Measurements from ENCODE around the gene SLC25A28. TPM values are rescaled to one million over a fixed set of nuclear protein-coding genes. Genes with fewer than 3 reads are reported as not detected.
A peak's percentile ranks its signal among the peaks of the same experiment; 100 is the strongest.
"Not testable (repeated sequence)": the region's sequence is repeated elsewhere in the genome, so short reads cannot be mapped to it uniquely, and the experiment has no call there.

Gene SLC25A28
- polyA plus RNA-seq, 1 donor, result 37.9 TPM

GRCh38 chr10:99625124-99625523, 4.9 kb upstream of the SLC25A28 start:
- DNase-seq, result not testable (repeated sequence)

GRCh38 chr10:99623919-99624318, 3.7 kb upstream of the SLC25A28 start:
- DNase-seq, result no peak

- no peak for DNase-seq
Observed at GRCh38 chr10:99621454-99622251, 1.4 kb upstream of the SLC25A28 start.

- peak; percentile 93 for DNase-seq
Observed at GRCh38 chr10:99620711-99621453, 643 bp upstream of the SLC25A28 start.

- DNase-seq, result peak; percentile 8
Observed at GRCh38 chr10:99619090-99619800, 994 bp downstream of the SLC25A28 start.

GRCh38 chr10:99617696-99618095, 2.5 kb downstream of the SLC25A28 start:
- no peak for DNase-seq

GRCh38 chr10:99615426-99615825, 4.8 kb downstream of the SLC25A28 start:
- no peak for DNase-seq

- DNase-seq, result peak; percentile 39
Observed at GRCh38 chr10:99612167-99612831, 7.9 kb downstream of the SLC25A28 start.

GRCh38 chr10:99611326-99611725, 8.9 kb downstream of the SLC25A28 start:
- no peak for DNase-seq

GRCh38 chr10:99610221-99610620, 10.0 kb downstream of the SLC25A28 start:
- no peak for DNase-seq

GRCh38 chr10:99609186-99609585, 11.1 kb downstream of the SLC25A28 start:
- no peak for DNase-seq

- DNase-seq, result no peak
Observed at GRCh38 chr10:99605351-99605750, 14.9 kb downstream of the SLC25A28 start.

GRCh38 chr10:99604862-99605261, 15.4 kb downstream of the SLC25A28 start:
- DNase-seq, result no peak

- DNase-seq, result no peak
Observed at GRCh38 chr10:99598781-99599509, 21.3 kb downstream of the SLC25A28 start.

- no peak for DNase-seq
Observed at GRCh38 chr10:99598011-99598410, 22.2 kb downstream of the SLC25A28 start.

- DNase-seq, result not testable (repeated sequence)
Observed at GRCh38 chr10:99596708-99597107, 23.5 kb downstream of the SLC25A28 start.

GRCh38 chr10:99595770-99596465, 24.3 kb downstream of the SLC25A28 start:
- no peak for DNase-seq

- no peak for DNase-seq
Observed at GRCh38 chr10:99595236-99595635, 25.0 kb downstream of the SLC25A28 start.

GRCh38 chr10:99593312-99593711, 26.9 kb downstream of the SLC25A28 start:
- DNase-seq, result no peak

- DNase-seq, result no peak
Observed at GRCh38 chr10:99590799-99591198, 29.4 kb downstream of the SLC25A28 start.

GRCh38 chr10:99583687-99584086, 36.6 kb downstream of the SLC25A28 start:
- DNase-seq, result no peak
